H7 (cell line): ENCODE data around the gene ZFC3H1. TPM values are rescaled to one million over a fixed set of nuclear protein-coding genes. Genes with fewer than 3 reads are reported as not detected.

Source experiments
- DNase-seq: peaks from one replicate; pipeline ENCODE4 v3.0.0; 2012
- H3K27me3 ChIP-seq: 2 replicates; pipeline ENCODE4 v1.6.0; 2011; ENCODE audit warnings: mild to moderate bottlenecking, low read length; ENCODE audit not compliant: control insufficient read depth, insufficient read depth
- H3K36me3 ChIP-seq: replicated peaks from 2 replicates; pipeline ENCODE4 v1.5.1; 2011; ENCODE audit warnings: low read length; ENCODE audit not compliant: control insufficient read depth, insufficient read depth
- H3K4me3 ChIP-seq: 2 replicates; pipeline ENCODE4 v1.5.1; 2011; ENCODE audit warnings: low read depth, mild to moderate bottlenecking, control low read depth, low read length, moderate library complexity; ENCODE audit not compliant: insufficient read depth
- total RNA-seq: library from RNA; depleted of rRNA; stranded (reverse); fragments of >200 nt; shearing (Covaris generic); gene quantifications from 2 replicates; pipeline ENCODE4 v1.2.3, GENCODE V29; 2014

Gene ZFC3H1
- total RNA-seq, 1 experiment from 2014 or later, result 8.7 TPM

- DNase-seq, result no peak
- H3K36me3 ChIP-seq, result peaks cover 10% of the 10 kb centered on the region
Measured at GRCh38 chr12:71661977-71662530, 1.6 kb downstream of the ZFC3H1 start.

GRCh38 chr12:71656740-71657139 lies 6.9 kb downstream of the ZFC3H1 start:
- no peak for DNase-seq
- Histone ChIP-seq H3K36me3 (peaks cover 10% of the 10 kb centered on the region), H3K4me3 (no peak overlapping the region), H3K27me3 (no peaks in the 10 kb centered on the region)

More at GRCh38 chr12:71661977-71662530, 1.6 kb downstream of the ZFC3H1 start:
- no peaks in the 10 kb centered on the region for H3K27me3 ChIP-seq
- H3K4me3 ChIP-seq, result peak overlapping the region; percentile 91

- H3K27me3 ChIP-seq, result no peaks in the 10 kb centered on the region
- H3K4me3 ChIP-seq, result no peak overlapping the region
- peaks cover 10% of the 10 kb centered on the region for H3K36me3 ChIP-seq
- DNase-seq, result no peak
Measured at GRCh38 chr12:71655907-71656306, 7.7 kb downstream of the ZFC3H1 start.

- no peak for DNase-seq
- Histone ChIP-seq H3K4me3 (no peak overlapping the region), H3K27me3 (no peaks in the 10 kb centered on the region), H3K36me3 (peaks cover 10% of the 10 kb centered on the region)
Measured at GRCh38 chr12:71655495-71655894, 8.2 kb downstream of the ZFC3H1 start.

GRCh38 chr12:71654200-71654599 lies 9.4 kb downstream of the ZFC3H1 start:
- peaks cover 3% of the 10 kb centered on the region for H3K36me3 ChIP-seq
- no peak overlapping the region for H3K4me3 ChIP-seq
- DNase-seq, result no peak

GRCh38 chr12:71653137-71653536 lies 10.5 kb downstream of the ZFC3H1 start:
- peaks cover 2% of the 10 kb centered on the region for H3K36me3 ChIP-seq
- no peak for DNase-seq
- H3K27me3 ChIP-seq, result no peaks in the 10 kb centered on the region
- no peak overlapping the region for H3K4me3 ChIP-seq

More at GRCh38 chr12:71654200-71654599, 9.4 kb downstream of the ZFC3H1 start:
- no peaks in the 10 kb centered on the region for H3K27me3 ChIP-seq

- H3K36me3 ChIP-seq, result peaks cover 2% of the 10 kb centered on the region
- H3K4me3 ChIP-seq, result no peak overlapping the region
- no peak for DNase-seq
Measured at GRCh38 chr12:71652656-71653055, 11.0 kb downstream of the ZFC3H1 start.

GRCh38 chr12:71649401-71649800 lies 14.2 kb downstream of the ZFC3H1 start:
- H3K4me3 ChIP-seq, result no peak overlapping the region
- H3K36me3 ChIP-seq, result peaks cover 2% of the 10 kb centered on the region
- no peak for DNase-seq
- H3K27me3 ChIP-seq, result no peaks in the 10 kb centered on the region

More at GRCh38 chr12:71652656-71653055, 11.0 kb downstream of the ZFC3H1 start:
- H3K27me3 ChIP-seq, result no peaks in the 10 kb centered on the region

GRCh38 chr12:71648537-71648936 lies 15.1 kb downstream of the ZFC3H1 start:
- Histone ChIP-seq H3K36me3 (peaks cover 4% of the 10 kb centered on the region), H3K4me3 (no peak overlapping the region), H3K27me3 (no peaks in the 10 kb centered on the region)
- DNase-seq, result no peak

- Histone ChIP-seq H3K27me3 (no peaks in the 10 kb centered on the region), H3K4me3 (no peak overlapping the region), H3K36me3 (peaks cover 9% of the 10 kb centered on the region)
- DNase-seq, result no peak
Measured at GRCh38 chr12:71646512-71646911, 17.1 kb downstream of the ZFC3H1 start.

- peaks cover 12% of the 10 kb centered on the region for H3K36me3 ChIP-seq
- no peak overlapping the region for H3K4me3 ChIP-seq
- no peaks in the 10 kb centered on the region for H3K27me3 ChIP-seq
- DNase-seq, result no peak
Measured at GRCh38 chr12:71645268-71645667, 18.4 kb downstream of the ZFC3H1 start.

- no peaks in the 10 kb centered on the region for H3K27me3 ChIP-seq
- H3K36me3 ChIP-seq, result peaks cover 16% of the 10 kb centered on the region
- DNase-seq, result no peak
- H3K4me3 ChIP-seq, result no peak overlapping the region
Measured at GRCh38 chr12:71642264-71642663, 21.4 kb downstream of the ZFC3H1 start.

GRCh38 chr12:71641390-71641789 lies 22.3 kb downstream of the ZFC3H1 start:
- DNase-seq, result no peak
- Histone ChIP-seq H3K27me3 (no peaks in the 10 kb centered on the region), H3K36me3 (peaks cover 14% of the 10 kb centered on the region), H3K4me3 (no peak overlapping the region)

GRCh38 chr12:71640316-71640715 lies 23.3 kb downstream of the ZFC3H1 start:
- Histone ChIP-seq H3K27me3 (no peaks in the 10 kb centered on the region), H3K36me3 (peaks cover 22% of the 10 kb centered on the region), H3K4me3 (no peak overlapping the region)
- no peak for DNase-seq

GRCh38 chr12:71639341-71639760 lies 24.3 kb downstream of the ZFC3H1 start:
- peak; percentile 18 for DNase-seq
- Histone ChIP-seq H3K36me3 (peaks cover 26% of the 10 kb centered on the region), H3K27me3 (no peaks in the 10 kb centered on the region), H3K4me3 (no peak overlapping the region)

- H3K4me3 ChIP-seq, result no peak overlapping the region
- peaks cover 27% of the 10 kb centered on the region for H3K36me3 ChIP-seq
- H3K27me3 ChIP-seq, result no peaks in the 10 kb centered on the region
- no peak for DNase-seq
Measured at GRCh38 chr12:71638499-71638898, 25.1 kb downstream of the ZFC3H1 start.
